ENCODE data around the gene GRK6. TPM values are rescaled to one million over a fixed set of nuclear protein-coding genes. Genes with fewer than 3 reads are reported as not detected.

GRK6 gene
- total RNA-seq, 2 experiments from 2014 or later, result 186 to 192 TPM

DNA sequence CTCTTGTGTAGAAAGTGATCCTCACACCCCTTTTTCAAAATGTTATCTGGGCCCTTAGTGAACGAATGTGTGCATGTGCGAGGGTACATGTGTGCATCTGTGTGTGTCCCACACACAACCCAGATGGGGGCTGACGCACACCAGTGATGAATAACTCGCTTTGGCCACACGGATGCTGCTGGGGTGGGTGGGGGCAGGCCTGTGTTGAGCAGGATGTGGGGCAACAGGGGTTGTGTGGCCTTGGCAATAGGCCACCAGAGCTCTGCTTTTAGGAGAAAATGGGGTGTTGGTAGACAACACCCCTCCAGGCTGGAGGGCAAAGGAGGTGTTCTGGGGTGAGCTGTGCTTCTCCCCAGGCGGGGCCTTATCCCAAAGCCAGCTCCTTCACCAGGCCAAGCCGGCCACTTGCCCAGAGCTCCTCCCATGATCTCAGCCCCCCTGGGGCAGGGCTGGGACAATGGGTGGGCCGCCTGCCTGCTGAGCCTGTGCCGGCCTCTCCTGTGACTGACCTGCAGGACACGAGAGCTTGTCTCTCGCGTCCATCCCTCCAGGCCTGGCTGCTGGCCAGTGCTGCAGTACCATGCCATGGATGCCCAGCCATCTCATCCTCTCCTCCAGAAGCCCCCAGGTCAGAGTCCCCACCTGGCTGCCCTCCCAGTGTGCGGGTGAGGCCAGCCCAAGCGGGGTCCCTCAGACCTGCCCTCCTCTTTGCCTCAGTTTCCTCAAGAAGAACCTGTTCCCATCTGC is 45.3 kb downstream of the GRK6 start:
- peaks cover 0 to 5% of the 10 kb centered on the region in 2 experiments for H3K27me3 ChIP-seq (ENCODE audit: control insufficient read depth in 1 of 2, insufficient read depth in 2 of 2, low read length in 2 of 2)
- H3K4me3 Mint-ChIP-seq, result peak overlapping the region; percentile 67
- H3K36me3 Mint-ChIP-seq (ENCODE audit: low read depth), result no peaks in the 10 kb centered on the region
- CTCF ChIA-PET, result interaction anchor here (0.9 to 1.4 kb wide), 4 partner anchors 15 to 67 kb away, joined by 3 to 4 read pairs (median 4); no protein-coding TSS in a partner anchor
- H3K27ac ChIP-seq (ENCODE audit: low read depth in 1 of 2, low read length in 2 of 2), result no peak overlapping the region
- no peaks in the 10 kb centered on the region for H3K36me3 ChIP-seq (ENCODE audit: insufficient read depth, low read length)
- DNase-seq (peak in 2 of 14 experiments; percentile 39 to 66), ATAC-seq (ENCODE audit: poor library complexity) (no peak)
- H3K4me3 ChIP-seq (ENCODE audit: low read length), result no peak overlapping the region
- no peaks in the 10 kb centered on the region for H3K9me3 ChIP-seq (ENCODE audit: control insufficient read depth in 1 of 2, insufficient read depth in 1 of 2, low read length in 2 of 2)
- H3K27ac Mint-ChIP-seq, result no peak overlapping the region
- intact Hi-C loops (cut with DNase I, micrococcal nuclease), result no loop called here
- H3K4me1 ChIP-seq (ENCODE audit: insufficient read depth, low read length), result peaks cover 31% of the 10 kb centered on the region
- TF ChIP-seq, protein P1, sequence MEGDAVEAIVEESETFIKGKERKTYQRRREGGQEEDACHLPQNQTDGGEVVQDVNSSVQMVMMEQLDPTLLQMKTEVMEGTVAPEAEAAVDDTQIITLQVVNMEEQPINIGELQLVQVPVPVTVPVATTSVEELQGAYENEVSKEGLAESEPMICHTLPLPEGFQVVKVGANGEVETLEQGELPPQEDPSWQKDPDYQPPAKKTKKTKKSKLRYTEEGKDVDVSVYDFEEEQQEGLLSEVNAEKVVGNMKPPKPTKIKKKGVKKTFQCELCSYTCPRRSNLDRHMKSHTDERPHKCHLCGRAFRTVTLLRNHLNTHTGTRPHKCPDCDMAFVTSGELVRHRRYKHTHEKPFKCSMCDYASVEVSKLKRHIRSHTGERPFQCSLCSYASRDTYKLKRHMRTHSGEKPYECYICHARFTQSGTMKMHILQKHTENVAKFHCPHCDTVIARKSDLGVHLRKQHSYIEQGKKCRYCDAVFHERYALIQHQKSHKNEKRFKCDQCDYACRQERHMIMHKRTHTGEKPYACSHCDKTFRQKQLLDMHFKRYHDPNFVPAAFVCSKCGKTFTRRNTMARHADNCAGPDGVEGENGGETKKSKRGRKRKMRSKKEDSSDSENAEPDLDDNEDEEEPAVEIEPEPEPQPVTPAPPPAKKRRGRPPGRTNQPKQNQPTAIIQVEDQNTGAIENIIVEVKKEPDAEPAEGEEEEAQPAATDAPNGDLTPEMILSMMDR (IDR thresholded peaks at IDR 0.05), result no peak
- H3K4me1 Mint-ChIP-seq (ENCODE audit: low read depth), result peaks cover 22% of the 10 kb centered on the region
- POLR2A ChIA-PET, result interaction anchor here (0.9 to 1.7 kb wide), 5 partner anchors 17 to 69 kb away, joined by 3 to 6 read pairs (median 5); partner anchors contain the start of genes GRK6 and PDLIM7
- H3K27me3 Mint-ChIP-seq, result peaks cover 6% of the 10 kb centered on the region
- H3K9me3 Mint-ChIP-seq, result no peaks in the 10 kb centered on the region

DNA sequence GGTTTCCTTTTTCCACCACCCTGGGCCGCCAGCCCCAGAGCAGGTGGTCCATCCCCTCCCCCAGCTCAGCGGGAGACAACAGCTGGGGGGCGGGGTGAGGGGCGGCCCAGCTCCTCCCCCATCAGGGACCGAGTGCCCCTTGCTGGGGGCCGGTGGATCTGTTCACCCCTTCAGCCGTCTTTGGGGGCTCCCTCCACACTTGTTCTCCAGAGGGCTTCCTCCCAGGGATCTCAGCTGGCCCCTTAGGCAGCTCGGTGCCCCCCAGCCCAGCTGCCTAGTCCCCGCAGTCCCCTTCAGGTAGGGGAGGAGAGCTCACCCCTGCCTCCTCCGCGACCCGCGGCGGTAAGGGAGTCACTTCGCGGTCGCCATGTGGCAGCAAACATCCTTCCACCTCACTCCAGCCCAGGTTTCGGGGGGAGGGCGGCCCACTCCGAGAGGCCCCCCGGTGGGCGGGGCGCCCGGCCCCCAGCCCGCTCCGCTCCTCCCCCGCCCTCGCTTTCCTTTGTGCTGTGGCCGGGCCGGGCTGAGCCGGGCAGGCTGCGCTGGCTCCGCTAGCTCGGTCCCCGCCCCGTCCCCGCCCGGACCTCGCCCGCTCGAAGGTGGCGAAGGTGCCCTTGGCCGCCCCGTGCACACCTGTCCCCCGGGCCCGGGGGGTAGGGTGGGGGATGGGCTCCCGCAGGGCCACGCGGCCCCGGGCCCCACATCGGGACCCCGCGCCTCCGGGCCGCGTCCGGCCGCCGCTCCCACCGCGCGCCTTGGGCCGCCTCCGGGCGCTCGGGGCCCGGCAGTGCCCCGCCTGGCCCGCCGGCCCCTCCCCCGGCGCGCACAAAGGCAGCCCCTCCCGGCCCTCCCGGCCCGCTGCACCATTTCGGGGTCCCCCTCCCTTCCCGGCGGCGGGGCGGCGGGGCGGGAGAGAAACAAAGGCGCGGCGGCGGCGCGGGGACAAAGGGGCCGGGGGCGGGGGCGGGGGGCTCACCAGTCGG is 46.3 kb downstream of the GRK6 start:
- ATAC-seq (ENCODE audit: poor library complexity) (peak; percentile 50), DNase-seq (peak in 9 of 14 experiments; percentile 19 to 66 (median 47))
- H3K27ac ChIP-seq (ENCODE audit: low read depth in 1 of 2, low read length in 2 of 2), result no peak overlapping the region
- H3K4me1 ChIP-seq (ENCODE audit: insufficient read depth, low read length), result peaks cover 31% of the 10 kb centered on the region
- POLR2A ChIA-PET, result interaction anchor here (0.9 to 1.7 kb wide), 6 partner anchors 17 to 82 kb away, joined by 3 to 6 read pairs (median 4); partner anchors contain the start of genes GRK6 and PDLIM7
- H3K9me3 ChIP-seq (ENCODE audit: control insufficient read depth in 1 of 2, insufficient read depth in 1 of 2, low read length in 2 of 2), result no peaks in the 10 kb centered on the region
- CTCF ChIA-PET, result interaction anchor here (0.9 to 1.4 kb wide), 5 partner anchors 16 to 68 kb away, joined by 3 to 5 read pairs (median 4); no protein-coding TSS in a partner anchor
- H3K4me3 ChIP-seq (ENCODE audit: low read length), result peak overlapping the region; percentile 45
- Mint-ChIP-seq H3K27ac (no peak overlapping the region), H3K9me3 (no peaks in the 10 kb centered on the region), H3K36me3 (ENCODE audit: low read depth) (no peaks in the 10 kb centered on the region), H3K27me3 (peaks cover 6% of the 10 kb centered on the region), H3K4me3 (peak overlapping the region; percentile 78), H3K4me1 (ENCODE audit: low read depth) (peaks cover 22% of the 10 kb centered on the region)
- peaks cover 0 to 5% of the 10 kb centered on the region in 2 experiments for H3K27me3 ChIP-seq (ENCODE audit: control insufficient read depth in 1 of 2, insufficient read depth in 2 of 2, low read length in 2 of 2)
- intact Hi-C loops (cut with DNase I, micrococcal nuclease), result no loop called here
- TF ChIP-seq, protein P1 (IDR thresholded peaks at IDR 0.05), result no peak
- H3K36me3 ChIP-seq (ENCODE audit: insufficient read depth, low read length), result no peaks in the 10 kb centered on the region

DNA sequence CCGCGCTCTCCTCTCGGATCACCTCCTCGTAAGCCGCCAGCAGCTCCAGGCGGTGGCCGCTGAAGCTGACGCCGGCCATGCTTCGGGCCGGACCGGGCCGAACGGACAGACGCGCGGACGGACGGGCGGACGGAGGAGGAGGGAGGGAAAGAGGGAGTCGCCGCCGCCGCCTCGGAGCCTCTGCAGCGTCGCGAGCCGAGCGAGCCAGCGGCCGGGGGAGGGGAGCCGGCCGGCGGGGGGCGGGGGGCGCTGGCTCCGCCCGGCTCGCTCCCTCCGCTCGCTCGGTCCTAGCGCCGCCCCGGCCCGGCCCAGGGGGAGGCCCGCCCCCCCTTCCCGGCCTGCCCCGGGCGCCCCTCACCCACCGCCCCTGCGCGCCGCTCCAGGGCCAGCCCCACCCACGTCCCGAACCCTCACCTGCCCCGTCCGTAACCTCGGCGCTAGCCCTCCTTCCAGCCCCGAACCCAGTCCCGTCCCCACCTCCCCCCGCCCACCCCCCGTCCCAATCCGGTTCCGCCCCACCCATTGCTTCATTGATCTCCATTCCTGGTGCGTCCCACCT is 47.0 kb downstream of the GRK6 start, which contains the start of gene DBN1:
Gene DBN1, minus strand, starts transcription at position 192 of the 559 bp plus-strand sequence. Its CDS starts 113 bp downstream, at position 79.
- peak in 3 of 14 experiments; percentile 33 to 41 (median 40) for DNase-seq
- peak within 1 kb of the TSS; percentile 64 for H3K27ac Mint-ChIP-seq

More for the DNA sequence above, 47.0 kb downstream of the GRK6 start, which contains the start of gene DBN1:
- peaks cover 35% of the 10 kb centered on the region for H3K4me1 ChIP-seq (ENCODE audit: insufficient read depth, low read length)
- H3K9me3 ChIP-seq (ENCODE audit: control insufficient read depth in 1 of 2, insufficient read depth in 1 of 2, low read length in 2 of 2), result no peaks in the 10 kb centered on the region
- TF ChIP-seq, protein P1 (IDR thresholded peaks at IDR 0.05), result no peak
- CTCF ChIA-PET, result interaction anchor here (1.0 kb wide), 1 partner anchor 18 kb away, joined by 5 read pairs; no protein-coding TSS in a partner anchor
- intact Hi-C loops (cut with DNase I, micrococcal nuclease), result loop anchor here in 1 of 2 experiments (2.0 kb wide), 1 partner anchor 23 kb away; the partner anchor contains the start of gene PDLIM7
- Mint-ChIP-seq H3K4me1 (ENCODE audit: low read depth) (peaks cover 22% of the 10 kb centered on the region), H3K27me3 (peaks cover 6% of the 10 kb centered on the region), H3K4me3 (peak within 1 kb of the TSS; percentile 90), H3K9me3 (no peaks in the 10 kb centered on the region), H3K36me3 (ENCODE audit: low read depth) (no peaks in the 10 kb centered on the region)
- no peak within 1 kb of the TSS for H3K27ac ChIP-seq (ENCODE audit: low read depth in 1 of 2, low read length in 2 of 2)
- H3K36me3 ChIP-seq (ENCODE audit: insufficient read depth, low read length), result no peaks in the 10 kb centered on the region
- H3K27me3 ChIP-seq (ENCODE audit: control insufficient read depth in 1 of 2, insufficient read depth in 2 of 2, low read length in 2 of 2), result peaks cover 0 to 5% of the 10 kb centered on the region in 2 experiments
- peak; percentile 61 for ATAC-seq (ENCODE audit: poor library complexity)
- POLR2A ChIA-PET, result interaction anchor here (1.1 to 1.2 kb wide), 2 partner anchors 71 to 83 kb away, joined by 3 to 5 read pairs; no protein-coding TSS in a partner anchor
- H3K4me3 ChIP-seq (ENCODE audit: low read length), result peak within 1 kb of the TSS; percentile 45

Data from CD4-positive, alpha-beta T cell (primary cell).